Cardiac muscle cell (in vitro differentiated cells and primary cell): ENCODE measurements around the gene PPP2R2C. TPM values are rescaled to one million over a fixed set of nuclear protein-coding genes. Genes with fewer than 3 reads are reported as not detected.

Experiments used
- DNase-seq, 2 donors: peaks; one replicate each; pipeline versions ENCODE4 v3.0.0 to v3.0.0-alpha.2; 2010 to 2017; ENCODE audit warnings: low read depth in 1 of 2, low spot score in 1 of 2
- H3K27ac ChIP-seq: fragments of 200-600 bp; sonication (generic); 2 replicates; pipeline ENCODE4 v1.5.1; 2016
- H3K27me3 ChIP-seq: fragments of 200-600 bp; sonication (generic); 2 replicates; pipeline ENCODE4 v1.6.0; 2016; ENCODE audit warnings: control low read depth
- H3K36me3 ChIP-seq: fragments of 200-600 bp; sonication (generic); 2 replicates; pipeline ENCODE4 v1.5.1; 2016; ENCODE audit warnings: control low read depth
- H3K4me1 ChIP-seq: fragments of 200-600 bp; sonication (generic); 2 replicates; pipeline ENCODE4 v1.8.1; 2017; ENCODE audit warnings: low read depth, mild to moderate bottlenecking, mixed run types
- H3K4me3 ChIP-seq: fragments of 200-600 bp; sonication (generic); 2 replicates; pipeline ENCODE4 v1.5.1; 2016; ENCODE audit warnings: mild to moderate bottlenecking
- H3K9me3 ChIP-seq: fragments of 200-600 bp; sonication (generic); 2 replicates; pipeline ENCODE4 v1.5.1; 2017; ENCODE audit warnings: low read depth, mild to moderate bottlenecking, control low read depth
- CTCF ChIP-seq: IDR thresholded peaks from 2 replicates; pipeline ENCODE4 v1.5.1; 2012; ENCODE audit warnings: low read depth, mild to moderate bottlenecking, low read length
- polyA plus RNA-seq: library from polyadenylated mRNA; unstranded; fragments of >200 nt; fragmentation: Nextera tagmentation; extraction: Ambion mirVana; gene quantifications from 2 replicates; pipeline ENCODE4 v1.2.1, GENCODE V29; 2016
- total RNA-seq: library from RNA; depleted of rRNA; stranded (reverse); fragments of >200 nt; gene quantifications from 2 replicates; pipeline ENCODE4 v1.2.3, GENCODE V29; 2016

Gene PPP2R2C
- total and polyA plus RNA-seq, 2 experiments from 2014 or later, result not detected

DNA sequence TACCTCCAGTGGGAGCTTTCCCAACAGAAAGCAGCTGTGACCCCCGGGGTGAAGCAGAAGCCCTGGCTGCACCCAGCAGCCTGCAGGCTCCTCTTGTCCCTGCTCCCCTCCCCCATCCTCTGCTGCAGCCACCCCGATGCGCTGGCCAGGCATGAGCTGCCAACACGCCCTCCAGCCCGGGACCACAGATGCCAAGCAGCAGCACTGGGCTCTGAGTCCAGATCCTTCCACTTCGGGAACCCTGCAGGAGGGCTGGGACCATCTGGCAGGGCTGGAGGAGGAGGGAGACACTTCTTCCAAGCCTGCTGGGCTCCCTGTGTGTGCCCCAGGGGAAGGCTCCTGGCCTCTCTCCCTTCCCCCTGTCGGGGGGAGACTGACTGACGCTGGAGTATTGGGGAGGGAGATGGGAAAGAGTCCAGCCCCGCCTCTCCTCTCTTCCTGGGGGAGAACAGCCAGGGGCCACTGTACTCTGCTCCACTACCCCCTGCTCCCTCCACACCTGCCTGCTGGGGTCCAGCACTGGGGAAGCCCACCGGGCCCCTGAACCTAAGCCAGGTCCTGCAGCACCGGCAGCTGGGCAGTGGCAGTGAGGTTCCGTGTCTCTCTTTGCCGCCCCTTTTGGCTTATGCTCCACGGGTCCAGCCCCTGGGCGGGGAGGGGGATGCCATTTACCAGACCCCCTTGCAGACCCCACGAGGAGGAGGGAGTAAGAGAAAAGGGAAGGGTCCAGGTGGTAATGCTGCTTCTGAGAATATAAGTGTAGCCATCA lies 55.7 kb downstream of the PPP2R2C start:
- no peak for DNase-seq
- Histone ChIP-seq H3K4me3 (no peak overlapping the region), H3K27ac (no peak overlapping the region), H3K9me3 (no peaks in the 10 kb centered on the region), H3K4me1 (no peaks in the 10 kb centered on the region), H3K27me3 (no peaks in the 10 kb centered on the region), H3K36me3 (no peaks in the 10 kb centered on the region)
- no peak for TF ChIP-seq CTCF

DNA sequence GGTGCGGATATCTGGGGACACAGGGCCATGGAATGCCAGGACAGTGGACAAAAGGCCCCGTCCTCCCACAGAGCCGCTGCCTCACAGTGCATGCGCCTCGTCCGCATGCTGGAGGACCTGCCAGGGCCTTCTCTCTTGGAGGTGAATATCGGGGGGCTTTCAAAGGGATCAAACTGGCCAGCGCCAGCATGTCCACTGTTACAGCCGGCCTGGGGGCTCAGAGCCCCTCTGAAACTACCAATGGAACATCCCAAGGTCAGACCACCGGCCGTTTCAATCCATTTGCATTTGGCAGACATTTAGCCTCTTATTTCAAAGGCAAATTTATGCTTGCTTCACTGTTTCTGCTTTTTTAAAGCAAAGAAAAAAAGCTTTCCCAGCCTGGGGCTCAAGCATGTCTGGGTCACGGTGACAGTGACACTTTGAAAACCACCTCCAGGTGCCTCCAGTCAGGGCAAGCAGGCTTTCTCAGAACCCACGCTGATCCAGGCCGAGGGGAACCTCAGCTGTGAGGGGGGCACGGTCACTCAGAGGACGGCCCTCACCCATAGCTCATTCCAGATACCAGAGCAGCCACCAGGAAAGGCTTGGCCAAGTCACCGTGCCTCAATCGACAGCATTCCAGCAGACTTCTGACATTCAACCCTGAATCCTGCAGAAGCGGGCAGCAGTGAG lies 57.2 kb downstream of the PPP2R2C start:
- no peak overlapping the region for H3K27ac ChIP-seq
- H3K36me3 ChIP-seq, result no peaks in the 10 kb centered on the region
- no peak overlapping the region for H3K4me3 ChIP-seq
- no peak for DNase-seq
- H3K27me3 ChIP-seq, result no peaks in the 10 kb centered on the region
- no peak for TF ChIP-seq CTCF
- H3K4me1 ChIP-seq, result no peaks in the 10 kb centered on the region
- no peaks in the 10 kb centered on the region for H3K9me3 ChIP-seq

- H3K27me3 ChIP-seq, result no peaks in the 10 kb centered on the region
- H3K4me1 ChIP-seq, result no peaks in the 10 kb centered on the region
- TF ChIP-seq CTCF, result no peak
- no peaks in the 10 kb centered on the region for H3K9me3 ChIP-seq
- H3K4me3 ChIP-seq, result no peak overlapping the region
- H3K27ac ChIP-seq, result no peak overlapping the region
- no peaks in the 10 kb centered on the region for H3K36me3 ChIP-seq
- no peak for DNase-seq
Observed at GRCh38 chr4:6414578-6414977, 57.8 kb downstream of the PPP2R2C start.

DNA sequence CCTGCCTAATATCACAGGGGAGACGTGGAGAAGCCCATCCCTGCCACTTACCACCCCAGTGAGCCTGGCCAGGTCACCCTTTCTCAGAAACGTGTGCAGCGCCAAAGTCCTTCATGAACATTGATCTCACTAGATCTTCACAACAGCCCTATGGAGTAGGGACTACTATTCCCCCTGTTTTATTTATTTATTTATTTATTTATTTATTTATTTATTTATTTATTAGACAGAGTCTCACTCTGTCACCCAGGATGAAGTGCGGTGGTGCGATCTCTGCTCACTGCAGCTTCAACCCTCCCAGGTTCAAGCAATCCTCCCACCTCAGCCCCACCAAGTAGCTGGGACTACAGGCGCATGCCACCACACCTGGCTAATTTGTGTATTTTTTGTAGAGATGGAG lies 61.8 kb downstream of the PPP2R2C start:
- H3K4me3 ChIP-seq, result no peak overlapping the region
- no peaks in the 10 kb centered on the region for H3K9me3 ChIP-seq
- H3K27me3 ChIP-seq, result no peaks in the 10 kb centered on the region
- H3K27ac ChIP-seq, result no peak overlapping the region
- H3K36me3 ChIP-seq, result no peaks in the 10 kb centered on the region
- no peak for TF ChIP-seq CTCF
- no peak for DNase-seq
- H3K4me1 ChIP-seq, result no peaks in the 10 kb centered on the region

- no peaks in the 10 kb centered on the region for H3K36me3 ChIP-seq
- TF ChIP-seq CTCF, result no peak
- DNase-seq, result no peak
- H3K27ac ChIP-seq, result no peak overlapping the region
- no peaks in the 10 kb centered on the region for H3K4me1 ChIP-seq
- H3K27me3 ChIP-seq, result no peaks in the 10 kb centered on the region
- no peak overlapping the region for H3K4me3 ChIP-seq
- no peaks in the 10 kb centered on the region for H3K9me3 ChIP-seq
Observed at GRCh38 chr4:6410068-6410467, 62.3 kb downstream of the PPP2R2C start.
